Measurements from ENCODE around the gene OLIG1. TPM values are rescaled to one million over a fixed set of nuclear protein-coding genes. Genes with fewer than 3 reads are reported as not detected.

Gene OLIG1
- total and polyA plus RNA-seq, 10 of the 15 experiments (the other 5 are each of a cell fraction or from before 2014, with no cell fraction given): not detected

- TF ChIP-seq ZNF687 (IDR thresholded peaks at IDR 0.05) (no peak), EGR1 (IDR thresholded peaks at IDR 0.05; ENCODE audit: borderline replicate concordance in 1 of 2, low read depth in 2 of 2, low read length in 2 of 2) (no peak), CHD1 (IDR thresholded peaks at IDR 0.05; ENCODE audit: low read depth, low read length) (no peak), MEF2A (IDR thresholded peaks at IDR 0.05; ENCODE audit: insufficient read depth, low read depth, low read length) (no peak), NBN (IDR thresholded peaks at IDR 0.05) (no peak)
- TF ChIP-seq, protein P1, sequence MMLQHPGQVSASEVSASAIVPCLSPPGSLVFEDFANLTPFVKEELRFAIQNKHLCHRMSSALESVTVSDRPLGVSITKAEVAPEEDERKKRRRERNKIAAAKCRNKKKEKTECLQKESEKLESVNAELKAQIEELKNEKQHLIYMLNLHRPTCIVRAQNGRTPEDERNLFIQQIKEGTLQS (IDR thresholded peaks at IDR 0.05; ENCODE audit: borderline replicate concordance, extremely low read depth, low read depth, low read length): no peak
- TF ChIP-seq, protein P2, sequence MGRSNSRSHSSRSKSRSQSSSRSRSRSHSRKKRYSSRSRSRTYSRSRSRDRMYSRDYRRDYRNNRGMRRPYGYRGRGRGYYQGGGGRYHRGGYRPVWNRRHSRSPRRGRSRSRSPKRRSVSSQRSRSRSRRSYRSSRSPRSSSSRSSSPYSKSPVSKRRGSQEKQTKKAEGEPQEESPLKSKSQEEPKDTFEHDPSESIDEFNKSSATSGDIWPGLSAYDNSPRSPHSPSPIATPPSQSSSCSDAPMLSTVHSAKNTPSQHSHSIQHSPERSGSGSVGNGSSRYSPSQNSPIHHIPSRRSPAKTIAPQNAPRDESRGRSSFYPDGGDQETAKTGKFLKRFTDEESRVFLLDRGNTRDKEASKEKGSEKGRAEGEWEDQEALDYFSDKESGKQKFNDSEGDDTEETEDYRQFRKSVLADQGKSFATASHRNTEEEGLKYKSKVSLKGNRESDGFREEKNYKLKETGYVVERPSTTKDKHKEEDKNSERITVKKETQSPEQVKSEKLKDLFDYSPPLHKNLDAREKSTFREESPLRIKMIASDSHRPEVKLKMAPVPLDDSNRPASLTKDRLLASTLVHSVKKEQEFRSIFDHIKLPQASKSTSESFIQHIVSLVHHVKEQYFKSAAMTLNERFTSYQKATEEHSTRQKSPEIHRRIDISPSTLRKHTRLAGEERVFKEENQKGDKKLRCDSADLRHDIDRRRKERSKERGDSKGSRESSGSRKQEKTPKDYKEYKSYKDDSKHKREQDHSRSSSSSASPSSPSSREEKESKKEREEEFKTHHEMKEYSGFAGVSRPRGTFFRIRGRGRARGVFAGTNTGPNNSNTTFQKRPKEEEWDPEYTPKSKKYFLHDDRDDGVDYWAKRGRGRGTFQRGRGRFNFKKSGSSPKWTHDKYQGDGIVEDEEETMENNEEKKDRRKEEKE (IDR thresholded peaks at IDR 0.05): no peak
These were observed 42.2 kb downstream of the OLIG1 start (continued) for GRCh38 chr21:33112151-33112550.
